ENCODE data around the gene ACTN1.

- TF ChIP-seq CTCF (IDR thresholded peaks at IDR 0.05) (no peak), POLR2AphosphoS5 (IDR thresholded peaks at IDR 0.05; ENCODE audit: insufficient read depth in 1 of 2, low read depth in 1 of 2) (no peak), POLR2A (IDR thresholded peaks at IDR 0.05) (no peak)
These were observed 113.6 kb downstream of the ACTN1 start for GRCh38 chr14:68865542-68865941.
